HG02759 (cell line): Measurements from ENCODE around the gene EFCAB13.
A peak's percentile ranks its signal among the peaks of the same experiment; 100 is the strongest.

Source experiments
- ATAC-seq: cut with Tn5 transposase; IDR thresholded peaks from one replicate; pipeline ENCODE4 v1.9.1; 2021; ENCODE audit warnings: mild to moderate bottlenecking, moderate library complexity; ENCODE audit not compliant: unreplicated experiment

Gene EFCAB13

DNA sequence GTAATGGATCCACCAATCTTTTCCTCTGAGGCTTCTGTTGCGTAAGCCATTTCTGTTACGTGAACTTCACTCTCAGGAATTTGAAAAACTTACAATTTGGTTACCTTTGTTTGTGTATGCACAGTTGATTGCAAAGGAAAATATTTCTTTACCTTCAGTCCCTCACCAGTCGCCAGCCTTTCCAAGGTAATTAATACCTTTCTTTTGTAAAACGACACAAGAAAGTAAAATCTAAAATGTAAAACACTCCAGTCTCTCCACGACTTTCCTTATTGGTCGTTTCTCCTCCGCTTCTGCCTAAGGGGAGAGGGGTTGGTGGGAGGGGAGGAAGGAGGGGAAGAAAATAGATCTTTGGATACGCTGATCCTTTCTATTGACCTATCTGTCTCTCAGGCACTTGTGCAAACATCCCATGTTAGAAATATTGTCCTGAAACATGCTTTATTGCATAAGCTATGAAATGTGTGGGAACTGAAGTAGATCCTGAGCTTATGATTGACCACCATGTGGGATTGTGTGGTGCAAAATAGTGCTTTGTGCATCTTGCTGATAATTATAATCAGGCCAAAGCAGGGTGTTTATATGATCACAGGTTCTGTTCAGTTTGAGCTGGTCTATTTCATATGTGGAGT, 32.4 kb upstream of the EFCAB13 start:
- ATAC-seq, result no peak

- ATAC-seq, result no peak
Measured at GRCh38 chr17:47292206-47292605, 31.5 kb upstream of the EFCAB13 start.

GRCh38 chr17:47295037-47295873, 28.5 kb upstream of the EFCAB13 start:
- ATAC-seq, result no peak

GRCh38 chr17:47295874-47296255, 27.9 kb upstream of the EFCAB13 start:
- ATAC-seq, result no peak

DNA sequence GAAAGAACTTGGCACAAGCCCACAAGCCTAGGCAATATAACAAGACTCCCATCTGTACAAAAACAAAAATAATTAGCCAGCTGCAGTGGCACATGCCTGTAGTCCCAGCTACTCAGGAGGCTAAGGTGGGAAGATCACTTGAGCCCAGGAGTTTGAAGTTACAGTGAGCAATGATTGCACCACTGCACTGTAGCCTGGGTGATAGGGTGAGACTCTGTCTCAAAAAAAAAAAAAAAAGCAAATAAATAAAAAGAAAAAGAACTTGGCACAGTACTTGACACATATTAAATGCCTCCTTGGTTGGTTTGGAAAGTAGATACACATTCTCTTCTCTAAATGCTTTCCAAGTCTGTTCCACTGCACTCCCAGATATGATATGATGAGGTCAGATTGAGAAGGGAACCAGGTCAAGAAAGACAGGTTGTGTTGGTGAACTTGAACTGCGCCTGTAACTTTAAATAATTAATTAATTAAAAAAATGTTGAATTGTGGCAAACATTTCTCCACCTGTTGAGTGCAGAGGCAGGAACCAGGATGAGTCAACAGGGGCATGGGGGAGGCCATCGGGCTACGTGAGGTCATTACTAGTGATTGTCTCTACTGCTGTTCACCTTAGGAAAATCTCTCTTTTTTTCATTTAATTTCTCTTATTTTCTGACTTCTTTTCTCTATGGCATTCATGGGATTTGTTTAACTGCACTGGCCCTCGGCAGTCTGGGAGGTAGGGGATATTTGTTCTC, 25.9 kb upstream of the EFCAB13 start:
- ATAC-seq, result no peak

DNA sequence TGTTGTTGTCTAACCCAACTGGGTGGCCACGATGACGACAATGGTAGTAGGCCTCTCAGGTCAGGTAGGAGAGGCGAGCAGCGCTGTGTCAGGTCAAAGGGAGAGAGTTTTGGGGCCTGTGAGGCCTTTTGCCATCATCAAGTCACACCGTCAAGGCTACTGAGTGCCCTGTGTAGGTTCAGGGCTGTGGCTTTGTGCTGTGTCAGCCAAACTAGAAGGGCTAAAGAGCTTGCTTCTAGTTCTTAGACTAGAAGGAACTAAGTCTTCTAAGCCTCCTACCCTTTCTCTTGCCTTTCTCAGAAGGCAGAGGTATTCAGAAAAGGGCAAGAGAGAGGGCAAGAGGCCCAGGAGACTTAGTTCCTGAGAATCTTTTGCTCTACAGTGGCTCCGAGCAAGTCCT, 25.0 kb upstream of the EFCAB13 start:
- ATAC-seq, result no peak

DNA sequence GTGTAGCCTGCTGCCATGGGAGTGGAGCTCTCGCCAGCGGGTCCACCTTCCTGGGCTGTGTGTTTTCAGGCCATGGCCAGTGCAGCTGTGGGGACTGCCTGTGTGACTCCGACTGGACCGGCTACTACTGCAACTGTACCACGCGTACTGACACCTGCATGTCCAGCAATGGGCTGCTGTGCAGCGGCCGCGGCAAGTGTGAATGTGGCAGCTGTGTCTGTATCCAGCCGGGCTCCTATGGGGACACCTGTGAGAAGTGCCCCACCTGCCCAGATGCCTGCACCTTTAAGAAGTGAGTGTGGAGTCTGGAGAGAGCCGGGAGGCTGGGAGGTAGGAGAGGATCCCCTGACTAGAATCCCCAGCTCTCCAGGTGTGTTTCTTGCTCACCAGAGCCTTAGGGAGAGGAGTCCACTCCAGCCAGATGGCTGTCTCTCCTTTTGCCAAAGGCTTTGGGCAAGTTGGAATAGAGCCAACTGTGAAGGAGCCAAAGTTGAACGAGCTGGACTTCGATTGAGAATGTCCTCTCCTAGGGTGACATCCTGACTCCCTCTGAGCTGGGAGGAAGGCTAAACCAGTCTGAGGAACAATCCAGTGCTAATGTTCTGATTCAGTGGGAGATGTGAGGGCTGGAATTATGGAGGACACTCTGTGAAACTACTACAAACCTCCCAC, 24.4 kb upstream of the EFCAB13 start:
- ATAC-seq, result no peak

- ATAC-seq, result no peak
Measured at GRCh38 chr17:47300718-47301117, 23.0 kb upstream of the EFCAB13 start.

DNA sequence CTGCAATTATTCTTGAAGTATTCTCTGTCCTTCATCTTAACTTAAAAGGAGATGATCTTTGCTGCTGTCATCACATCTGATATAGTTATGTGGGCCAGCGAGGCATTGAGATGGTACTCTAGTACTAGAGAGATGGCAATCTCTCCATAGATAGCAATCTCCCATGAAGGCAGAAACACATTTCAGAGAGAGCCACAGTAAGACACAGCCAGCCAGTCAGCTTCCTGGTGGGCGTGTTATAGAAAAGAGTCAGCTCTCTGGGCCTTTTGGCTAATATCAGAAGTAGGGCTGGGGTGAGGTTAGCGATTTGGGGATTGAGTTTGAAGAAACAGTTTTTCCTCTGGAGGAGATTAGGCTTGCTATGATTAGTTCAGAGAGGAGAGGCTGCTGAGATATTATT, 22.6 kb upstream of the EFCAB13 start:
- no peak for ATAC-seq

DNA sequence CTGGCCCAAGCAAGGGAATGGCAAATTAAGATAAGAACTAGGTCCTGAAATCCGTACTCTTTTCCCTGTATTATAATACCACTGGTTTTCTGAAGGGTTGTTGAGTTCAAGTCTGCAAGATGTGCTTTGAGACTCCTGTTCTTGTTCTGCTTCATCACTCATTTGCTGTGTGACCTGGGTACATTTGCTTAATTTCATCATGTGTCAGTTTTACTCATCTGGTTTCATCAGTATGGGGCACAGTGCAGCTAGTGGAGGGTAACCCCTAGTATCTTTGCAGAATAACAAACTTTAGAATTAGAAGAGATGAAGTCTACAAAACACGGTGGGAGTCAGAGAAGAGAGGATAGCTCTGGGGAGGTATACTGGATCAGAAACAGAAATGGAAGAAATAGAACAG, 21.9 kb upstream of the EFCAB13 start:
- no peak for ATAC-seq

DNA sequence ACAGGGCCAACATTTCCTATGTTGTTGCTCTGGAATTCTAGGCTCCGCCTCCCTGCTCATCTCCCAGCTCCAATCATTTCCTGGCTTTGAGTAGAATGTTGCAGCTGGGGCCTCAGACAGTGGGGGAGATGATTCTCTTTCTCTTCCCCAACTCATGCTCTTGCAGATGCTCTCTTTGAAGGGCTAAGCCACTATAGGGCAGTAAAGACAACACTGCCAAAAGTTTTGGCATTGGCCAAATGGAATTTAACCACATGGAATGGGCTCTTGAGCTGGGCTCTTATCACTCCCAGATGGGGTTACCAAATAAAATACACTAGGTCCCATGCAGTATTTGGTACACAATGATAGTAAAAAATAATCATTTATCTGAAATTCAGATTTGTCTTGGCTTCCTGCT, 19.6 kb upstream of the EFCAB13 start:
- no peak for ATAC-seq

- no peak for ATAC-seq
Measured at GRCh38 chr17:47305302-47305923, 18.3 kb upstream of the EFCAB13 start.

DNA sequence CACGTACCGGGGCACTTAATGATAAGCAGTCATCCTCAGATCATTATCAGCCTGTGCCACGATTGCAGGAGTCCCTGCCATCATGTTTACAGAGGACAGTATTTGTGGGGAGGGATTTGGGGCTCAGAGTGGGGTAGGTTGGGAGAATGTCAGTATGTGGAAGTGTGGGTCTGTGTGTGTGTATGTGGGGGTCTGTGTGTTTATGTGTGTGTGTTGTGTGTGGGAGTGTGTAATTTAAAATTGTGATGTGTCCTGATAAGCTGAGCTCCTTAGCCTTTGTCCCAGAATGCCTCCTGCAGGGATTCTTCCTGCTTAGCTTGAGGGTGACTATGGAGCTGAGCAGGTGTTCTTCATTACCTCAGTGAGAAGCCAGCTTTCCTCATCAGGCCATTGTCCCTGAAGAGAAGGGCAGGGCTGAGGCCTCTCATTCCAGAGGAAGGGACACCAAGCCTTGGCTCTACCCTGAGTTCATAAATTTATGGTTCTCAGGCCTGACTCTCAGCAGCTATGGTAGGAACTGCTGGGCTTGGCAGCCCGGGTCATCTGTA, 13.5 kb upstream of the EFCAB13 start:
- no peak for ATAC-seq

- ATAC-seq, result no peak
Measured at GRCh38 chr17:47311420-47311819, 12.3 kb upstream of the EFCAB13 start.

DNA sequence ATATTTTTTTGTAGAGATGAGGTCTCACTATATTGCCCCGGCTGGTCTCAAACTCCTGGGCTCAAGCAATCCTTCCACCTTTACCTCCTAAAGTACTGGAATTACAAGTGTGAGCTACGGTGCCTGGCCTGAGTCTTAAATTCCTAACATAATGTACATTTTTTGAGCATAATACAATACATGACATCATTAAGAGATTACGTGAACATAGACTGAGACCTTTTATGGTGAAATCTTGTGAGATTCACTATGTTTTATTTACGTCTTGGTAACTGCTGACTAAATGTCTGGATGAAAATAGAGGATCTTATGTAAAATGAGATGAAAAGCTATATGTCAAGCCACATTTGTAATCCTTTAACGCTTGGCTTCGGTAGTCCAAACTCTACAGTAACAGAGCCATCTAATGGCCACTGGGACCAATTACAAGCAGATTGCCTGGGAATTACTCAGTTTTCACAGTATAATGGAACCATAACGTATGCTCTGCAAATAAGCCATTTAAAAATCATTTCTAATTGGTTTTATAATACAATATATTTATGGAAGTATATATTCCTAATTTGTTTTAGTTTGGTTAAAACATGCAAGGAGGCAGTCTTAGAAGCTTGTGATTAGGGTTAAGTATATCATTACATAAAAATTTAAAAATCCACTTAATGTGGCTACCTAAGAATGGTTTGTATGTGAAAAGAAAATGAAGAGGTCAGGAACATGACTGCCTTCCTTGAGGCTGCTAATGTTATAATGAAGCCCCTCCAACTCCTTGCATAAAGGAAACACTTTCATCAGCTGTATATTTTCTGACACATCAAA, 8.1 kb upstream of the EFCAB13 start:
- peak; percentile 53 for ATAC-seq

DNA sequence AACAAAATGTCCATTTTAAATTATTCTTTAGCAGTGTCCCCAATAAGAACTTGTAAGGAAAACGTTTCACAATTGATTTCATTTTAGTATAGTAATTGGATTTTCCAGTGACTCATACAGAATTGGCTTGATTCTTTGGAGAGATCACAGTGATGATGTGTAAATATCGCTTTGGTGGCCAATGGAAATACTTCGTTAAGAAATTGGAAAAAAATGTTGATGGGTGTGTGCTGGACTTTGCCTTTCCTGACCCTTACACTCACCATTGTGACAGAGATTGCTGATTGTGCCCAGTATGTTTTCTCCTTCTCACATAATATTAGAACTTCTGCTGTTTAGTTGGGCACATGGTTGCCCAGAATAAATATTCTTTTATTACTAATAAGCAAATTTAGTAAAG, 7.4 kb upstream of the EFCAB13 start:
- no peak for ATAC-seq

DNA sequence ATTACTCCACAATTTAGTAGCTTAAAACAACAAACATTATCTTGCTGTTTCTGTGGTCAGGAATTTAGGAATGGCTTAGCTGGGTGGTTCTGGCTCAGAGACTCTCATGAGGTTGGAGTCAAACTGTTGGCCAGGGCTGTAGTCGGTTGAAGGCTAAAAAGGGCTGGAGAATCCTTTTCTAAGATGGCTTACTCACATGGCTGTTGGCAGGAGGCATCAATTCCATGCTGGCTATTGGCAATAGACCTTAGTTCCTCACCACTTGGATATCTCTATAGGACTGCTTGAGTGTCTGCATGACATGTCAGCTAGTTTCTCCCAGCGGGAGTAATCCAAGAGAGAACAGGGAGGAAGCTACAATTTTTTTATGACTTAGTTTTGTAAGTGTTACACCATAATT, 6.6 kb upstream of the EFCAB13 start:
- no peak for ATAC-seq

DNA sequence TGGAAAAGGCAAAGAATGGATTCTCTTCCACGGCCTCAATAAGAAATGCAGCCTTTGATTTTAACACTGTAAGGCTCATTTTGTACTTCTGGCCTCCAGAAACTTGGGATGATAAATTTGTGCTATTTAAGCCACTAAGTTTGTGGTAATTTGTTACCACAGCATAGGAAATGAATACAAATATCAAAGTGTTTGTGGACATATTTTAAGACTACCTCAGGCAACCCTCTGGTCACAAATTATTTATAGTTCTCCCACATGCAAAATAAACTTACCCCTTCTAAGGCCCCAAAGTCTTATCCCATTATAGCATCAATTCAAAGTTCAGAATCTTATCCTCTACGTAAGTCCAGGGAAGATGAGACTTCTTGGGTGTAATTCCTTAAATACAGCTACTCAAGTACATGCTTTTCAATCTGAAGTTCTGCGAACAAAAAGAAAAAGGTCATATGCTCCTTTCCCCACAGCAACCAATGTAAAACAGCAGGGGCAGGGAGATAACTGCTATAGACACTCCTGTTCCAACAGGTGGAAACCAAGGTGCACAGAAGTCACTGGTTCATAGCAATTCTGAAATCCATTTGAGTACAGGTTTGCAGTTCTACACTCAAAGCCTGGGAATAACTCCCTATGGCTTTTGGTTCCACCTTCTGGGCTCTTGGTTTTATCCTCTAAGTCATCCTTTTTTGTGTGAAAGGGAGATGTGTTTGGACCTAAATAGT, 5.4 kb upstream of the EFCAB13 start:
- no peak for ATAC-seq

DNA sequence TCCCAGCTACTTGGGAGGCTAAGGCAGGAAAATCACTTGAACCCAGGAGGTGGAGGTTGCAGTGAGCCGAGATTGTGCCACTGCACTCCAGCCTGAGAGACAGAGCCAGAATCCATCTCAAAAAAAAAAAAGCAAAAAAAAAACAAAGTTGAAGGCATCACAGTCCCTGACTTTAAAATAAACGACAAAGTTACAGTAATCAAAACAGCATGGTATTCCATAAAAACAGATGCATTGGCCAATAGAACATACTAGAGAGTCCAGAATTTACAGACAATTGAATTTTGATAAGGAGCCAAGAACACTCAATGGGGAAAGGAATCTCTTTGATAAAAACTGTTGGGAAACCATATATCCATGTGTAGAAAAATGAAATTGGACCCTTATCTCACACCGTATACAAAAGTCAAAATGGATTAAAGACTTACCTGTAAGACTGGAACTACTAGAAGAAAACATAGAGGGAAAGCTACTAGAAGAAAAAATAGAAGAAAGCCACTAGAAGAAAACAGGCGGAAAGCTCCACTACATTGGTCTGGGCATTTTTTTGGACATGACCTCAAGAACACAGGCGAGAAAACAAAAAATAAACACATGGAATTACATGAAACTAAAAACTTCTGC, 2.8 kb upstream of the EFCAB13 start:
- ATAC-seq, result no peak
